ENCODE data around the gene ASTN2.

GRCh38 chr9:117218951-117219350 is 195.9 kb downstream of the ASTN2 start:
- no peak for TF ChIP-seq POLR2A (IDR thresholded peaks at IDR 0.05; ENCODE audit: extremely low read depth, insufficient read length)
- TF ChIP-seq, protein P1, sequence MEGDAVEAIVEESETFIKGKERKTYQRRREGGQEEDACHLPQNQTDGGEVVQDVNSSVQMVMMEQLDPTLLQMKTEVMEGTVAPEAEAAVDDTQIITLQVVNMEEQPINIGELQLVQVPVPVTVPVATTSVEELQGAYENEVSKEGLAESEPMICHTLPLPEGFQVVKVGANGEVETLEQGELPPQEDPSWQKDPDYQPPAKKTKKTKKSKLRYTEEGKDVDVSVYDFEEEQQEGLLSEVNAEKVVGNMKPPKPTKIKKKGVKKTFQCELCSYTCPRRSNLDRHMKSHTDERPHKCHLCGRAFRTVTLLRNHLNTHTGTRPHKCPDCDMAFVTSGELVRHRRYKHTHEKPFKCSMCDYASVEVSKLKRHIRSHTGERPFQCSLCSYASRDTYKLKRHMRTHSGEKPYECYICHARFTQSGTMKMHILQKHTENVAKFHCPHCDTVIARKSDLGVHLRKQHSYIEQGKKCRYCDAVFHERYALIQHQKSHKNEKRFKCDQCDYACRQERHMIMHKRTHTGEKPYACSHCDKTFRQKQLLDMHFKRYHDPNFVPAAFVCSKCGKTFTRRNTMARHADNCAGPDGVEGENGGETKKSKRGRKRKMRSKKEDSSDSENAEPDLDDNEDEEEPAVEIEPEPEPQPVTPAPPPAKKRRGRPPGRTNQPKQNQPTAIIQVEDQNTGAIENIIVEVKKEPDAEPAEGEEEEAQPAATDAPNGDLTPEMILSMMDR (IDR thresholded peaks at IDR 0.05; ENCODE audit: low read depth, low read length): no peak
